Activated T-helper 17 cell treated with anti-CD3 and anti-CD28 coated beads, Interleukin-2, amount 50 U/mL, for 72 hours (primary cell): ENCODE results near the gene VEGFA. TPM values are rescaled to one million over a fixed set of nuclear protein-coding genes. Genes with fewer than 3 reads are reported as not detected.

ENCODE experiments used
- ATAC-seq: fragments of 150-1000 bp; cut with Tn5 transposase; replicated peaks from 2 replicates; pipeline ENCODE4 v1.10.0; 2021; ENCODE audit warnings: mild to moderate bottlenecking, moderate library complexity
- H3K27ac Mint-ChIP-seq: one replicate; pipeline ENCODE4 v1.8.0; 2022; ENCODE audit warnings: mixed read lengths
- H3K27me3 Mint-ChIP-seq: one replicate; pipeline ENCODE4 v1.8.0; 2022; ENCODE audit warnings: mixed read lengths
- H3K36me3 Mint-ChIP-seq: one replicate; pipeline ENCODE4 v1.8.0; 2022; ENCODE audit warnings: low read depth, mild to moderate bottlenecking, mixed read lengths
- H3K4me1 Mint-ChIP-seq: one replicate; pipeline ENCODE4 v1.8.0; 2022; ENCODE audit warnings: mixed read lengths
- H3K4me3 Mint-ChIP-seq: one replicate; pipeline ENCODE4 v1.8.0; 2022; ENCODE audit warnings: mild to moderate bottlenecking, mixed read lengths
- H3K9me3 Mint-ChIP-seq: one replicate; pipeline ENCODE4 v1.8.0; 2022; ENCODE audit warnings: mixed read lengths
- total RNA-seq, 2 donors: library from RNA; stranded (reverse); gene quantifications; one replicate each; pipeline ENCODE4 v1.2.3, GENCODE V29; 2022

VEGFA gene
- total RNA-seq, result 100 to 1,000 TPM in 1 of 2 donors, 10 to 100 TPM in 1; 48.7 to 142 TPM

- Mint-ChIP-seq H3K4me3 (peak within 1 kb of the TSS; percentile 79), H3K27ac (peak within 1 kb of the TSS; percentile 86), H3K9me3 (no peaks in the 10 kb centered on the region), H3K4me1 (peaks cover 11% of the 10 kb centered on the region), H3K27me3 (peaks cover 4% of the 10 kb centered on the region), H3K36me3 (peaks cover 44% of the 10 kb centered on the region)
- peak; percentile 84 for ATAC-seq
Measured at GRCh38 chr6:43769526-43770371, at the start of gene VEGFA. Gene VEGFA, plus strand, starts transcription at chr6:43770211.

GRCh38 chr6:43720999-43721398 is 49.0 kb upstream of the VEGFA start:
- H3K4me1 Mint-ChIP-seq, result peaks cover 16% of the 10 kb centered on the region
- H3K27ac Mint-ChIP-seq, result peak overlapping the region; percentile 1
- H3K27me3 Mint-ChIP-seq, result no peaks in the 10 kb centered on the region
- H3K9me3 Mint-ChIP-seq, result no peaks in the 10 kb centered on the region
- no peak for ATAC-seq
- H3K4me3 Mint-ChIP-seq, result no peak overlapping the region
- H3K36me3 Mint-ChIP-seq, result no peaks in the 10 kb centered on the region

- no peaks in the 10 kb centered on the region for H3K27me3 Mint-ChIP-seq
- no peaks in the 10 kb centered on the region for H3K36me3 Mint-ChIP-seq
- no peak overlapping the region for H3K4me3 Mint-ChIP-seq
- no peak overlapping the region for H3K27ac Mint-ChIP-seq
- no peak for ATAC-seq
- no peaks in the 10 kb centered on the region for H3K9me3 Mint-ChIP-seq
- H3K4me1 Mint-ChIP-seq, result peaks cover 23% of the 10 kb centered on the region
Measured at GRCh38 chr6:43722920-43723545, 47.0 kb upstream of the VEGFA start.

GRCh38 chr6:43723737-43724295 is 46.2 kb upstream of the VEGFA start:
- Mint-ChIP-seq H3K27ac (peak overlapping the region; percentile 21), H3K4me1 (peaks cover 23% of the 10 kb centered on the region), H3K27me3 (no peaks in the 10 kb centered on the region), H3K36me3 (no peaks in the 10 kb centered on the region), H3K4me3 (peak overlapping the region; percentile 74), H3K9me3 (no peaks in the 10 kb centered on the region)
- peak; percentile 79 for ATAC-seq

GRCh38 chr6:43724354-43724753 is 45.7 kb upstream of the VEGFA start:
- Mint-ChIP-seq H3K4me3 (peak overlapping the region; percentile 74), H3K9me3 (no peaks in the 10 kb centered on the region), H3K4me1 (peaks cover 23% of the 10 kb centered on the region), H3K27me3 (no peaks in the 10 kb centered on the region), H3K36me3 (no peaks in the 10 kb centered on the region), H3K27ac (peak overlapping the region; percentile 86)
- ATAC-seq, result no peak

- H3K4me3 Mint-ChIP-seq, result peak overlapping the region; percentile 74
- H3K4me1 Mint-ChIP-seq, result peaks cover 23% of the 10 kb centered on the region
- H3K27ac Mint-ChIP-seq, result peak overlapping the region; percentile 86
- peak; percentile 82 for ATAC-seq
- H3K9me3 Mint-ChIP-seq, result no peaks in the 10 kb centered on the region
- no peaks in the 10 kb centered on the region for H3K36me3 Mint-ChIP-seq
- no peaks in the 10 kb centered on the region for H3K27me3 Mint-ChIP-seq
Measured at GRCh38 chr6:43724914-43725642, 44.9 kb upstream of the VEGFA start.

- Mint-ChIP-seq H3K9me3 (peaks cover 4% of the 10 kb centered on the region), H3K4me1 (peaks cover 23% of the 10 kb centered on the region), H3K27ac (peak overlapping the region; percentile 86), H3K4me3 (peak overlapping the region; percentile 74), H3K27me3 (no peaks in the 10 kb centered on the region), H3K36me3 (no peaks in the 10 kb centered on the region)
- ATAC-seq, result no peak
Measured at GRCh38 chr6:43725643-43726580, 44.1 kb upstream of the VEGFA start.

GRCh38 chr6:43727634-43728033 is 42.4 kb upstream of the VEGFA start:
- Mint-ChIP-seq H3K27me3 (no peaks in the 10 kb centered on the region), H3K27ac (peak overlapping the region; percentile 57), H3K4me3 (no peak overlapping the region), H3K9me3 (peaks cover 12% of the 10 kb centered on the region), H3K36me3 (no peaks in the 10 kb centered on the region), H3K4me1 (peaks cover 23% of the 10 kb centered on the region)
- ATAC-seq, result no peak

- Mint-ChIP-seq H3K9me3 (peaks cover 13% of the 10 kb centered on the region), H3K27ac (no peak overlapping the region), H3K4me1 (peaks cover 24% of the 10 kb centered on the region), H3K36me3 (no peaks in the 10 kb centered on the region), H3K27me3 (no peaks in the 10 kb centered on the region), H3K4me3 (no peak overlapping the region)
- ATAC-seq, result no peak
Measured at GRCh38 chr6:43728586-43728985, 41.4 kb upstream of the VEGFA start.

- Mint-ChIP-seq H3K27ac (no peak overlapping the region), H3K27me3 (no peaks in the 10 kb centered on the region), H3K4me3 (no peak overlapping the region), H3K9me3 (peaks cover 13% of the 10 kb centered on the region), H3K36me3 (no peaks in the 10 kb centered on the region), H3K4me1 (peaks cover 16% of the 10 kb centered on the region)
- ATAC-seq, result no peak
Measured at GRCh38 chr6:43729537-43729936, 40.5 kb upstream of the VEGFA start.

- no peaks in the 10 kb centered on the region for H3K36me3 Mint-ChIP-seq
- ATAC-seq, result no peak
- peaks cover 11% of the 10 kb centered on the region for H3K4me1 Mint-ChIP-seq
- H3K27ac Mint-ChIP-seq, result no peak overlapping the region
- no peak overlapping the region for H3K4me3 Mint-ChIP-seq
- H3K27me3 Mint-ChIP-seq, result no peaks in the 10 kb centered on the region
- H3K9me3 Mint-ChIP-seq, result peaks cover 13% of the 10 kb centered on the region
Measured at GRCh38 chr6:43730634-43731033, 39.4 kb upstream of the VEGFA start.

- H3K36me3 Mint-ChIP-seq, result no peaks in the 10 kb centered on the region
- H3K4me1 Mint-ChIP-seq, result peaks cover 11% of the 10 kb centered on the region
- H3K27ac Mint-ChIP-seq, result peak overlapping the region; percentile 84
- no peaks in the 10 kb centered on the region for H3K27me3 Mint-ChIP-seq
- peaks cover 13% of the 10 kb centered on the region for H3K9me3 Mint-ChIP-seq
- peak overlapping the region; percentile 45 for H3K4me3 Mint-ChIP-seq
- ATAC-seq, result peak; percentile 72
Measured at GRCh38 chr6:43733471-43734293, 36.3 kb upstream of the VEGFA start.

- Mint-ChIP-seq H3K9me3 (peaks cover 13% of the 10 kb centered on the region), H3K27ac (peak overlapping the region; percentile 84), H3K4me3 (peak overlapping the region; percentile 13), H3K4me1 (peaks cover 11% of the 10 kb centered on the region), H3K36me3 (no peaks in the 10 kb centered on the region), H3K27me3 (no peaks in the 10 kb centered on the region)
- ATAC-seq, result no peak
Measured at GRCh38 chr6:43734294-43734665, 35.7 kb upstream of the VEGFA start.
